ENCODE measurements around the gene SORBS1.

Gene SORBS1

DNA sequence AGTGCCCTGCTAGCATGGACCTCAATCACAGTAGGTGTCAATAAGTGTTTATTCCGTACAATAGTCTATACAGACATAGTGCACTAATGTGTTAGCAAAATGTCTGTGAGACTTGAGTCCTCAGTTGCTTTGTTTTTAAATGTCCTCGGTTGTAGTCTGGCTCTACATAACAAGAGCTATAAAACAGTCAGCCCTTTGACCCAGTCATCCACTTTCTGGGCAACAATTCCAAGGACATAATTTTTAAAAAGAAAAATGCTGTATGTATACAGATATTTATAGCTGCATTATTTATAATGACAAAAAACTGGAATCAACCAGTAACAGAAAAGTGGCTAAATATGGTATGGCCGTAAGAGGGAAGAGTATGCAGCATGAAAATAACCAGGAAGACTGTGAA lies 267.5 kb downstream of the SORBS1 start:
- no peak for ATAC-seq
- TF ChIP-seq RARB (CRISPR knock-in tag; IDR thresholded peaks at IDR 0.05) (no peak), GLIS3 (CRISPR knock-in tag; IDR thresholded peaks at IDR 0.05) (no peak), TOX (CRISPR knock-in tag; IDR thresholded peaks at IDR 0.05; ENCODE audit: borderline replicate concordance) (no peak), ZC3H10 (CRISPR knock-in tag; IDR thresholded peaks at IDR 0.05) (no peak), ZNF70 (CRISPR knock-in tag; IDR thresholded peaks at IDR 0.05) (no peak), ZFP30 (CRISPR knock-in tag; IDR thresholded peaks at IDR 0.05) (no peak), BACH2 (CRISPR knock-in tag; IDR thresholded peaks at IDR 0.05; ENCODE audit: borderline replicate concordance) (no peak), ZNF8 (CRISPR knock-in tag; IDR thresholded peaks at IDR 0.05) (no peak), SNAI2 (CRISPR knock-in tag; IDR thresholded peaks at IDR 0.05) (no peak), ZFP3 (CRISPR knock-in tag; IDR thresholded peaks at IDR 0.05) (no peak), ESRRG (CRISPR knock-in tag; IDR thresholded peaks at IDR 0.05) (no peak), TCF4 (CRISPR knock-in tag; IDR thresholded peaks at IDR 0.05; ENCODE audit: borderline replicate concordance) (no peak), OSR1 (CRISPR knock-in tag; IDR thresholded peaks at IDR 0.05) (no peak), CSDC2 (CRISPR knock-in tag; IDR thresholded peaks at IDR 0.05) (no peak), ARNTL (CRISPR knock-in tag; IDR thresholded peaks at IDR 0.05; ENCODE audit: borderline replicate concordance, low read depth) (no peak)
- TF ChIP-seq, protein P1, sequence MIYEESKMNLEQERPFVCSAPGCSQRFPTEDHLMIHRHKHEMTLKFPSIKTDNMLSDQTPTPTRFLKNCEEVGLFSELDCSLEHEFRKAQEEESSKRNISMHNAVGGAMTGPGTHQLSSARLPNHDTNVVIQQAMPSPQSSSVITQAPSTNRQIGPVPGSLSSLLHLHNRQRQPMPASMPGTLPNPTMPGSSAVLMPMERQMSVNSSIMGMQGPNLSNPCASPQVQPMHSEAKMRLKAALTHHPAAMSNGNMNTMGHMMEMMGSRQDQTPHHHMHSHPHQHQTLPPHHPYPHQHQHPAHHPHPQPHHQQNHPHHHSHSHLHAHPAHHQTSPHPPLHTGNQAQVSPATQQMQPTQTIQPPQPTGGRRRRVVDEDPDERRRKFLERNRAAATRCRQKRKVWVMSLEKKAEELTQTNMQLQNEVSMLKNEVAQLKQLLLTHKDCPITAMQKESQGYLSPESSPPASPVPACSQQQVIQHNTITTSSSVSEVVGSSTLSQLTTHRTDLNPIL (CRISPR knock-in tag; IDR thresholded peaks at IDR 0.05; ENCODE audit: low read depth): no peak
- TF ChIP-seq, protein P2, sequence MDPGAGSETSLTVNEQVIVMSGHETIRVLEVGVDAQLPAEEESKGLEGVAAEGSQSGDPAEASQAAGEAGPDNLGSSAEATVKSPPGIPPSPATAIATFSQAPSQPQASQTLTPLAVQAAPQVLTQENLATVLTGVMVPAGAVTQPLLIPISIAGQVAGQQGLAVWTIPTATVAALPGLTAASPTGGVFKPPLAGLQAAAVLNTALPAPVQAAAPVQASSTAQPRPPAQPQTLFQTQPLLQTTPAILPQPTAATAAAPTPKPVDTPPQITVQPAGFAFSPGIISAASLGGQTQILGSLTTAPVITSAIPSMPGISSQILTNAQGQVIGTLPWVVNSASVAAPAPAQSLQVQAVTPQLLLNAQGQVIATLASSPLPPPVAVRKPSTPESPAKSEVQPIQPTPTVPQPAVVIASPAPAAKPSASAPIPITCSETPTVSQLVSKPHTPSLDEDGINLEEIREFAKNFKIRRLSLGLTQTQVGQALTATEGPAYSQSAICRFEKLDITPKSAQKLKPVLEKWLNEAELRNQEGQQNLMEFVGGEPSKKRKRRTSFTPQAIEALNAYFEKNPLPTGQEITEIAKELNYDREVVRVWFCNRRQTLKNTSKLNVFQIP (CRISPR knock-in tag; IDR thresholded peaks at IDR 0.05; ENCODE audit: borderline replicate concordance, low read depth): no peak
- TF ChIP-seq, protein P3, sequence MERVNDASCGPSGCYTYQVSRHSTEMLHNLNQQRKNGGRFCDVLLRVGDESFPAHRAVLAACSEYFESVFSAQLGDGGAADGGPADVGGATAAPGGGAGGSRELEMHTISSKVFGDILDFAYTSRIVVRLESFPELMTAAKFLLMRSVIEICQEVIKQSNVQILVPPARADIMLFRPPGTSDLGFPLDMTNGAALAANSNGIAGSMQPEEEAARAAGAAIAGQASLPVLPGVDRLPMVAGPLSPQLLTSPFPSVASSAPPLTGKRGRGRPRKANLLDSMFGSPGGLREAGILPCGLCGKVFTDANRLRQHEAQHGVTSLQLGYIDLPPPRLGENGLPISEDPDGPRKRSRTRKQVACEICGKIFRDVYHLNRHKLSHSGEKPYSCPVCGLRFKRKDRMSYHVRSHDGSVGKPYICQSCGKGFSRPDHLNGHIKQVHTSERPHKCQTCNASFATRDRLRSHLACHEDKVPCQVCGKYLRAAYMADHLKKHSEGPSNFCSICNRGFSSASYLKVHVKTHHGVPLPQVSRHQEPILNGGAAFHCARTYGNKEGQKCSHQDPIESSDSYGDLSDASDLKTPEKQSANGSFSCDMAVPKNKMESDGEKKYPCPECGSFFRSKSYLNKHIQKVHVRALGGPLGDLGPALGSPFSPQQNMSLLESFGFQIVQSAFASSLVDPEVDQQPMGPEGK (CRISPR knock-in tag; IDR thresholded peaks at IDR 0.05; ENCODE audit: borderline replicate concordance): no peak
- TF ChIP-seq, protein P4, sequence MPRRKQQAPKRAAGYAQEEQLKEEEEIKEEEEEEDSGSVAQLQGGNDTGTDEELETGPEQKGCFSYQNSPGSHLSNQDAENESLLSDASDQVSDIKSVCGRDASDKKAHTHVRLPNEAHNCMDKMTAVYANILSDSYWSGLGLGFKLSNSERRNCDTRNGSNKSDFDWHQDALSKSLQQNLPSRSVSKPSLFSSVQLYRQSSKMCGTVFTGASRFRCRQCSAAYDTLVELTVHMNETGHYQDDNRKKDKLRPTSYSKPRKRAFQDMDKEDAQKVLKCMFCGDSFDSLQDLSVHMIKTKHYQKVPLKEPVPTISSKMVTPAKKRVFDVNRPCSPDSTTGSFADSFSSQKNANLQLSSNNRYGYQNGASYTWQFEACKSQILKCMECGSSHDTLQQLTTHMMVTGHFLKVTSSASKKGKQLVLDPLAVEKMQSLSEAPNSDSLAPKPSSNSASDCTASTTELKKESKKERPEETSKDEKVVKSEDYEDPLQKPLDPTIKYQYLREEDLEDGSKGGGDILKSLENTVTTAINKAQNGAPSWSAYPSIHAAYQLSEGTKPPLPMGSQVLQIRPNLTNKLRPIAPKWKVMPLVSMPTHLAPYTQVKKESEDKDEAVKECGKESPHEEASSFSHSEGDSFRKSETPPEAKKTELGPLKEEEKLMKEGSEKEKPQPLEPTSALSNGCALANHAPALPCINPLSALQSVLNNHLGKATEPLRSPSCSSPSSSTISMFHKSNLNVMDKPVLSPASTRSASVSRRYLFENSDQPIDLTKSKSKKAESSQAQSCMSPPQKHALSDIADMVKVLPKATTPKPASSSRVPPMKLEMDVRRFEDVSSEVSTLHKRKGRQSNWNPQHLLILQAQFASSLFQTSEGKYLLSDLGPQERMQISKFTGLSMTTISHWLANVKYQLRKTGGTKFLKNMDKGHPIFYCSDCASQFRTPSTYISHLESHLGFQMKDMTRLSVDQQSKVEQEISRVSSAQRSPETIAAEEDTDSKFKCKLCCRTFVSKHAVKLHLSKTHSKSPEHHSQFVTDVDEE (CRISPR knock-in tag; IDR thresholded peaks at IDR 0.05): no peak

DNA sequence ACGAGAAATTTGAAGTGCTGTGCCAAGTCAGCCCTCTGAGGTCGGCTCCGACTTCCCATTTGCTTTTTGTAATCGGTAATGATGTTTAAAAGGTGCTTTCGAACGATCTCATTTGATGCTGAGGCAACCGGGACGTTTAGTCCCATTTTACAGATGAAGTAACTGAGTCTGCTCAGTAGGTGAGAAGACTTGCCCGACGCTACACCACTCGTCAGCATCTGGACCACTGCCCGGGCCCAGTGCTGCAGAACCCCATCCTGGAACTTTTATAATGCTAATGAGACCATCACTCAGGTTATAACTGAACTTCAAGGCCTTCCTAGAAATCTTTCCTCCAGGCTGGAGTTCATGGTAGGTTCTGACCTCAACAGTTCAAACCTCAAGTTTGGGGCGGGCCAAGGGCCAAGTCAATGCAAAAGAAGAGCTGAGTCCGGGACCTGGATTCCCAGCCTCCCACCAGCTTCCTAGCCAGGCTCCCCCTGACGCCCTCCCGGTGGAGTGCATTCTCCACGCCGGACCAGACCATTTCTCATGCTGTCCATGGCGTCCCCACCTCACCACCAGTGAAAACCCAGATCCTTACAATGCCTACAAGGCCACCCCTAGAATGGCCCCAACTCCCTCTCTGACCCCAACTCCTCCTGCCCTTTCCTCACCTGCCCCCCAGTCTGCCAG lies 269.7 kb downstream of the SORBS1 start:
- ATAC-seq: no peak
- TF ChIP-seq PPARA (CRISPR knock-in tag; IDR thresholded peaks at IDR 0.05; ENCODE audit: borderline replicate concordance) (no peak), TOX (CRISPR knock-in tag; IDR thresholded peaks at IDR 0.05; ENCODE audit: borderline replicate concordance) (no peak), CSDC2 (CRISPR knock-in tag; IDR thresholded peaks at IDR 0.05) (no peak), ESRRG (CRISPR knock-in tag; IDR thresholded peaks at IDR 0.05) (no peak), ZNF70 (CRISPR knock-in tag; IDR thresholded peaks at IDR 0.05) (no peak), RARB (CRISPR knock-in tag; IDR thresholded peaks at IDR 0.05) (no peak), ISL1 (CRISPR knock-in tag; IDR thresholded peaks at IDR 0.05) (no peak), ZC3H10 (CRISPR knock-in tag; IDR thresholded peaks at IDR 0.05) (no peak), OSR1 (CRISPR knock-in tag; IDR thresholded peaks at IDR 0.05) (no peak), ZFP3 (CRISPR knock-in tag; IDR thresholded peaks at IDR 0.05) (no peak), TCF4 (CRISPR knock-in tag; IDR thresholded peaks at IDR 0.05; ENCODE audit: borderline replicate concordance) (no peak), ZFP30 (CRISPR knock-in tag; IDR thresholded peaks at IDR 0.05) (no peak)
- TF ChIP-seq, protein P3 (CRISPR knock-in tag; IDR thresholded peaks at IDR 0.05; ENCODE audit: borderline replicate concordance): no peak
- TF ChIP-seq, protein P1 (CRISPR knock-in tag; IDR thresholded peaks at IDR 0.05; ENCODE audit: low read depth): no peak
- TF ChIP-seq, protein P5, sequence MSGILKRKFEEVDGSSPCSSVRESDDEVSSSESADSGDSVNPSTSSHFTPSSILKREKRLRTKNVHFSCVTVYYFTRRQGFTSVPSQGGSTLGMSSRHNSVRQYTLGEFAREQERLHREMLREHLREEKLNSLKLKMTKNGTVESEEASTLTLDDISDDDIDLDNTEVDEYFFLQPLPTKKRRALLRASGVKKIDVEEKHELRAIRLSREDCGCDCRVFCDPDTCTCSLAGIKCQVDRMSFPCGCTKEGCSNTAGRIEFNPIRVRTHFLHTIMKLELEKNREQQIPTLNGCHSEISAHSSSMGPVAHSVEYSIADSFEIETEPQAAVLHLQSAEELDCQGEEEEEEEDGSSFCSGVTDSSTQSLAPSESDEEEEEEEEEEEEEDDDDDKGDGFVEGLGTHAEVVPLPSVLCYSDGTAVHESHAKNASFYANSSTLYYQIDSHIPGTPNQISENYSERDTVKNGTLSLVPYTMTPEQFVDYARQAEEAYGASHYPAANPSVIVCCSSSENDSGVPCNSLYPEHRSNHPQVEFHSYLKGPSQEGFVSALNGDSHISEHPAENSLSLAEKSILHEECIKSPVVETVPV (CRISPR knock-in tag; IDR thresholded peaks at IDR 0.05): no peak
- TF ChIP-seq, protein P2 (CRISPR knock-in tag; IDR thresholded peaks at IDR 0.05; ENCODE audit: borderline replicate concordance, low read depth): no peak

Measured in SK-N-SH treated with all-trans-retinoic acid at 6 μM for 48 hours (cell line).